ENCODE data around the gene GRM4. TPM values are rescaled to one million over a fixed set of nuclear protein-coding genes. Genes with fewer than 3 reads are reported as not detected.

Gene GRM4
- total and polyA plus RNA-seq, 4 donors: 2.8 to 22.1 (median 15.2) TPM

DNA sequence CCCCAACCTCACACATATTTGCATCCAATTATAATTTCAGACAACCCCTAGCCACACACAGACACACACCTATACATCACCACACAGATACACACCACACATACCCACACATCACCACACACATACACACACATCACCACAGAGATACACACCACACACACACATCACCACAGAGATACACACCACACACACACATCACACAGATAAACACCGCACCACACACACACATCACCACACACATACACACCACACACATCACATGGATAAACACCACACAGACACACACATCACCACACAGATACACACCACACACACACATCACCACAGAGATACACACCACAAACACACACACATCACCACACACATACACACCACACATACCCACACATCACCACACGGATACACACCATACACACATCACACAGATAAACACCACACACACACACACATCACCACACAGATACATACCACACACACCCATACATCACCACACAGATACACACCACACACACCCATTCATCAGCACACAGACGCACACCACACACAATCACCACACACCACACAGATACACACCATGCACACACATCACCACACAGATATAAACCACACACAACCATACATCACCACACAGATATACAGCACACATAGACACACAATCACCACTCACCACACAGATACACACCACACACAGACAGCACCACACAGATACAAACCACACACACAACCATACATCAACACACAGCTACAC, 74.6 kb downstream of the GRM4 start:
- no peak overlapping the region for H3K4me3 ChIP-seq (ENCODE audit: low read depth, low read length)
- H3K27me3 ChIP-seq (ENCODE audit: control insufficient read depth, insufficient read depth, low read length): no peaks in the 10 kb centered on the region
- peaks cover 26% of the 10 kb centered on the region for H3K4me1 ChIP-seq (ENCODE audit: control insufficient read depth, insufficient read depth, low read length)
- no peak overlapping the region for H3K27ac ChIP-seq (ENCODE audit: low read depth, low read length)
- peaks cover 3% of the 10 kb centered on the region for H3K36me3 ChIP-seq (ENCODE audit: control insufficient read depth, insufficient read depth, low read length)
- H3K9me3 ChIP-seq (ENCODE audit: control insufficient read depth, insufficient read depth, low read length): no peaks in the 10 kb centered on the region
- DNase-seq (ENCODE audit: low read depth in 4 of 6, low spot score in 6 of 6): no peak
- WGBS (ENCODE audit: insufficient coverage): 100% methylated on average over 3 of the region's 3 CpGs

DNA sequence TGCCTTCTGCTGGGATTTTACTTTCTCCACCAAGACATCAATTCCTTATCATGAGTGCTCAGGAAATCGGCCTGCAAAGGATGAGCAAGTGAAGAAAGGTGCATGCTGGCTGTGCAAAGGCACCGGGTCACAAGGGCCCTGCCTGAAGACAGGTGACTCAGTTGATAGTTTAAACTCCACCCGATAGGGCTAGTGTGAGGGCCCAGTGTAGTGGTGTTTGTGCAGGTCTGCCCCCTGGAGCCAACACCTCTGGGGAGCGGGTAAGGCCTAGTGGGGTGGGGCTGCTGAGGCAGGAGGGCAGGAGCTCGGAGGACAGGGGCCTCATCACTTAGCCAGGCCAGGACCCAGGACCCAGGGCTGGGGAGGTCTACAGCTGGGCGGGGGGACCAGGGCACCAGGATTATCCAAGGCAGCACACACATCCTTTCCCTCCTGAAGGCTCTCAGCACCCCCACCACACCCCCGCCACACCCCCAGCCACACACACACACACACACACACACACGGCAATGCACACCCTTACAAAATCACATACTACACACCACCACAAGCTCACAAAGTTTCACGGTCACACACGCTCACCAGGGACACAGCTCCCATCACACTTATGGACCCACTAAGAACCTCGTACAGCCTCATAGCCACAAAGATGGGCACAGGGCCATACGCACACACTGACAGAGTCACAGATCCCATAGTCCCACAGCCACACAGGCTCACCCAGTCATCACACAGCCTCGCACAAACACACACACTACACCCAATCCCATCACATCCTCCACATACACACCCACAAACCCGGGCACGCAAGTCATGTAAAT, 75.4 kb downstream of the GRM4 start:
- 83% methylated on average over 13 of the region's 15 CpGs for WGBS (ENCODE audit: insufficient coverage)
- no peak for DNase-seq (ENCODE audit: low read depth in 4 of 6, low spot score in 6 of 6)
- H3K4me3 ChIP-seq (ENCODE audit: low read depth, low read length): no peak overlapping the region
- no peaks in the 10 kb centered on the region for H3K9me3 ChIP-seq (ENCODE audit: control insufficient read depth, insufficient read depth, low read length)
- H3K36me3 ChIP-seq (ENCODE audit: control insufficient read depth, insufficient read depth, low read length): peaks cover 3% of the 10 kb centered on the region
- H3K27ac ChIP-seq (ENCODE audit: low read depth, low read length): no peak overlapping the region
- no peaks in the 10 kb centered on the region for H3K27me3 ChIP-seq (ENCODE audit: control insufficient read depth, insufficient read depth, low read length)
- peaks cover 28% of the 10 kb centered on the region for H3K4me1 ChIP-seq (ENCODE audit: control insufficient read depth, insufficient read depth, low read length)

DNA sequence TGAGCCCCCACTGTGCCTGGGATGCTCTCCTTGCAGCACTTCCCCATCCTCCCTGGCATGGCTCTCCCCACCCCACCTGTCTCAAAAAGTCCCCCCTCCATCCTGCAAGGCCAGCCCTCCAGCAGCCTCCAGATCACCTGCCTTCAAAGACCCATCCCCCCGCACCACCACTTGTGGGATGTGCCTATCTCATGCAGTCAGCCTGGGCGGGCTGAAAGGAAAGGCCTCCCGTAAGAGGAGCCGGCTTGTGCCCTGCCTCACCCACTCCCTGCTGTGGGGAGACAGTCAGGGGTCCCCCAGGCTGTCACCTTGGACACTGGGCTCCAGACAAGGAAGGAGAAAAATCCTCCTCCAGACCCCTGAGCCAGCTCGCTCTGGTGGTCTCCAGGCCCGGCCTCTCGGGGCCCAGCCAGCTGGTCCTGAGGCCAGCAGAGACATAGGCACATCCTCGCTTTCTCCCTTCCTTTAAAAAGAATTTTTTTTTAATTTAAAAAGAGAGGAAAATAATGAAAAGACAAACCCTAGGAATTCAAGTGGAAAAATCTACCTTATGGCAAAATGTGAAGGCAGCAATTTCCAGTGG, 77.3 kb downstream of the GRM4 start:
- Histone ChIP-seq H3K9me3 (ENCODE audit: control insufficient read depth, insufficient read depth, low read length) (no peaks in the 10 kb centered on the region), H3K4me1 (ENCODE audit: control insufficient read depth, insufficient read depth, low read length) (peaks cover 26% of the 10 kb centered on the region), H3K4me3 (ENCODE audit: low read depth, low read length) (no peak overlapping the region), H3K27ac (ENCODE audit: low read depth, low read length) (no peak overlapping the region), H3K36me3 (ENCODE audit: control insufficient read depth, insufficient read depth, low read length) (peaks cover 3% of the 10 kb centered on the region), H3K27me3 (ENCODE audit: control insufficient read depth, insufficient read depth, low read length) (peaks cover 3% of the 10 kb centered on the region)
- DNase-seq (ENCODE audit: low read depth in 4 of 6, low spot score in 6 of 6): no peak
- WGBS (ENCODE audit: insufficient coverage): 33% methylated on average over 4 of the region's 8 CpGs

DNA sequence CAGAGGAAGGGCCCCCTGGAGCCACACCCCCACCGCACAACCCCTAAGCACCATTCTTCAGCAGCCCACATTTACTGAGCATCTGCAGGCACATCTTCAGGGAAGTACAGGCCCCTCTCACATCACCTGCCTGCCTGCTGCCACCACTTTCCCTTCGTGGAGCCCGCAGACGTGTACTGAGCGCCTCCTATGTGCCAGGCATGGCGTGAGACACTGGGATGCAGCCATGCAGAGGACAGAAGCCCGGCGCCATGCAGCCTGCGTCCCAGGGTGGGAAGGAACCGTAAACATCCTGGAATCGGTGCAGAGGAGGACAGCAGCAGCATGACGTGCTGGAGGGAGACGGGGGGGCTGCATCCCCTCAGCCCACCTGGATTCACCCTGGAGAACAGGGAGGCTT, 78.1 kb downstream of the GRM4 start:
- DNase-seq (ENCODE audit: low read depth in 4 of 6, low spot score in 6 of 6): peak in 1 of 6 donors; percentile 65
- H3K4me3 ChIP-seq (ENCODE audit: low read depth, low read length): no peak overlapping the region
- H3K27me3 ChIP-seq (ENCODE audit: control insufficient read depth, insufficient read depth, low read length): peaks cover 3% of the 10 kb centered on the region
- no peak overlapping the region for H3K27ac ChIP-seq (ENCODE audit: low read depth, low read length)
- peaks cover 25% of the 10 kb centered on the region for H3K4me1 ChIP-seq (ENCODE audit: control insufficient read depth, insufficient read depth, low read length)
- H3K9me3 ChIP-seq (ENCODE audit: control insufficient read depth, insufficient read depth, low read length): no peaks in the 10 kb centered on the region
- WGBS (ENCODE audit: insufficient coverage): 52% methylated on average over 13 of the region's 13 CpGs
- H3K36me3 ChIP-seq (ENCODE audit: control insufficient read depth, insufficient read depth, low read length): peaks cover 6% of the 10 kb centered on the region

DNA sequence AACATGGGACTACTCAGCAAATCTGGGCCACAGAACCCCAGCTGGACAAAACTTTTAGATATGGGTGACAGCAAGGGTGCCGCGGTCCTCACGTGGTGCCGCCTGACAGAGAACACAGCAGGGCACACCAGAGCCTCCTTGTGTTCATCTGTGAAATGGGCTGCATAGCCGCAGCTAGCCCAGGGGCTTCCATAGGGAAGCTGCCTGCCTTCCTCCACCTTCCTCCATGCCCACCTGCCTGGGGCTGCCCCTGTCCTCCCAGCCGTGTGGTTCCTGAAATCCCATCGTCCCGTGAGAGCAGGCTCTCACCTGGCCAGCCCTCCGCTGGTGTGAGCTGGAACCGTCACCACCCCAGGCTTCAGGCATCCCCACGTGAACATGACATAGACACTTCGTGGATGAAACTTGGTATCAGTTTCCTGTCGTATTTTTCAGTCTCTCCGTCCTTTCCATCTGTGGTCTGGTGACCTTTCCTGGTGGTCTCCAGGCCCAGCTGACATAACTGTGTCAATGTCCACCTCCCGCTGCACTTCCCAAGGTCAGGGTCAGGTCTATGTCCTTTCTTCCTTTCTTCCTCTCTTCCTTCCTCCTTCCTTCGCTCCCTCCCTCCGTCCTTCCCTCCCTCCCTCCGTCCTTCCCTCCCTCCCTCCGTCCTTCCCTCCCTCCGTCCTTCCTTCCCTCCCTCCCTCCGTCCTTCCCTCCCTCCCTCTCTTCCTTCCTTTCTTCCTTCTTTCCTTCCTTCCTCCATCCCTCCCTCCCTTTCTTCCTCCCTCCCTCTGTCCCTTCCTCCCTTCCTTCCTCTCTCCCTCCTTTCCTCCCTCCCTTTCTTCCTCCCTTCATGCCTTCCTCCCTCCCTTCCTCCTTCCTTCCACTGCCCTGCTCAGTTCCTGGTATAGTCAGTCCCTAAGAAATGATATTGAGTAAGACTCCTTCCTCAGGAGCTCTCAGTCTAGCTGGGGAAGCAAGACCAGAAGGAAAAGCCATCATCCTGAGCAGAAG, 78.8 kb downstream of the GRM4 start:
- Histone ChIP-seq H3K9me3 (ENCODE audit: control insufficient read depth, insufficient read depth, low read length) (no peaks in the 10 kb centered on the region), H3K4me3 (ENCODE audit: low read depth, low read length) (no peak overlapping the region), H3K27me3 (ENCODE audit: control insufficient read depth, insufficient read depth, low read length) (peaks cover 3% of the 10 kb centered on the region), H3K4me1 (ENCODE audit: control insufficient read depth, insufficient read depth, low read length) (peaks cover 25% of the 10 kb centered on the region), H3K36me3 (ENCODE audit: control insufficient read depth, insufficient read depth, low read length) (peaks cover 6% of the 10 kb centered on the region), H3K27ac (ENCODE audit: low read depth, low read length) (no peak overlapping the region)
- no peak for DNase-seq (ENCODE audit: low read depth in 4 of 6, low spot score in 6 of 6)
- 79% methylated on average over 19 of the region's 21 CpGs for WGBS (ENCODE audit: insufficient coverage)

DNA sequence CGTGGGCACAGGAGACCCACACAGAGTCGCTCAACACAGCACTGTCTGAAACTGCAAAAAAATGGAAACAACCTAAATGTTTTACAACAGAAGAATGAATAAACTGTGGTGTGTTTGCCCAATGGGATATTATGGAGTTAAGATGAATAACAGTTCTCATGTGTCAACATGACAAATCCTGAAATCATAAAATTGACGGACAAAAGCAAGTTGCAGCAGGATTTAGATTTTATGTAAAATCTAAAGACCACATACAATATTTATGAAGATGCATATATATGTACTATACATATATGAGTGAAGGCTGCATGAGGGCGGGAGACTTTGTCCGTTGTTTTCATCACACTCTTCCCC, 79.7 kb downstream of the GRM4 start:
- Histone ChIP-seq H3K27me3 (ENCODE audit: control insufficient read depth, insufficient read depth, low read length) (peaks cover 3% of the 10 kb centered on the region), H3K4me1 (ENCODE audit: control insufficient read depth, insufficient read depth, low read length) (peaks cover 25% of the 10 kb centered on the region), H3K4me3 (ENCODE audit: low read depth, low read length) (no peak overlapping the region), H3K9me3 (ENCODE audit: control insufficient read depth, insufficient read depth, low read length) (no peaks in the 10 kb centered on the region), H3K36me3 (ENCODE audit: control insufficient read depth, insufficient read depth, low read length) (peaks cover 9% of the 10 kb centered on the region), H3K27ac (ENCODE audit: low read depth, low read length) (no peak overlapping the region)
- WGBS (ENCODE audit: insufficient coverage): 58% methylated on average over 2 of the region's 5 CpGs
- DNase-seq (ENCODE audit: low read depth in 4 of 6, low spot score in 6 of 6): no peak

DNA sequence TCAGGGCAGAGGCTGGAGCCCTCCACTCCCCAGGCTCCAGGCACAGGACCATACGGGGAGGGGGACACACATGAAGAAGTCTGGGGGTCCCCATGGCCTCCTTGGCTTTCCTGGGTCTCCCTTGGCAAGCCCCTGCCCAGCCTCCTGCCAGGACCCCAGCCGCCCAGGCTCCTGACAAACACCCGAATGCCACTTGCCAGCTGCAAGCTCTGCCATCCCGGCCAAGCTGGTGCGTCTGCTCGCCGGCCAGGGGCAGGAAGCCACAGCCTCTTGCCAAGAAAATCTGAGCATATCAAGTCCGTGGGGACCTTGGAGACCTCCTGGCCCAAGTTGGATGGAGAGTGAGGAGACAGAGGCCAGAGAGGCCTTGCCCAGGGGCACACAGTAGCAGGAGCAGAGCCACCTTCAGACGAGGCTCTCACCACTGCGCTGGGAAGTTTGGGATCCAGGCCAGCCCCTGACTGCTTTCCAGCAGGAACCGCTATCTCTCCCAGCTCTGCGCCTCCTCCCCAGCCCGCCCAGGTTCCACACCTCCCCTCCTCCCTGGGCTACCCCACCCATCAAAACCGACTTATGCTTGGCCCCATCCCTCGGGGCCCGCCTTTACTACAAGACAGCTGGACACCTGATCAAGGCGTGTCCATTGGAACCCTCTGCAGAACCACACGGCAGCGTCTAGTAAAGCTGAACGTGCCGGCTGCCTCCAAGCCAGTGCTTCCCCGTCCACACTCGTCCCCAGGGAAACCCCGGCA, 80.2 kb downstream of the GRM4 start:
- peaks cover 10% of the 10 kb centered on the region for H3K36me3 ChIP-seq (ENCODE audit: control insufficient read depth, insufficient read depth, low read length)
- peaks cover 25% of the 10 kb centered on the region for H3K4me1 ChIP-seq (ENCODE audit: control insufficient read depth, insufficient read depth, low read length)
- peaks cover 3% of the 10 kb centered on the region for H3K27me3 ChIP-seq (ENCODE audit: control insufficient read depth, insufficient read depth, low read length)
- no peak overlapping the region for H3K27ac ChIP-seq (ENCODE audit: low read depth, low read length)
- DNase-seq (ENCODE audit: low read depth in 4 of 6, low spot score in 6 of 6): peak in 2 of 6 donors; percentile 53 to 77
- no peak overlapping the region for H3K4me3 ChIP-seq (ENCODE audit: low read depth, low read length)
- 44% methylated on average over 21 of the region's 24 CpGs for WGBS (ENCODE audit: insufficient coverage)
- H3K9me3 ChIP-seq (ENCODE audit: control insufficient read depth, insufficient read depth, low read length): no peaks in the 10 kb centered on the region

DNA sequence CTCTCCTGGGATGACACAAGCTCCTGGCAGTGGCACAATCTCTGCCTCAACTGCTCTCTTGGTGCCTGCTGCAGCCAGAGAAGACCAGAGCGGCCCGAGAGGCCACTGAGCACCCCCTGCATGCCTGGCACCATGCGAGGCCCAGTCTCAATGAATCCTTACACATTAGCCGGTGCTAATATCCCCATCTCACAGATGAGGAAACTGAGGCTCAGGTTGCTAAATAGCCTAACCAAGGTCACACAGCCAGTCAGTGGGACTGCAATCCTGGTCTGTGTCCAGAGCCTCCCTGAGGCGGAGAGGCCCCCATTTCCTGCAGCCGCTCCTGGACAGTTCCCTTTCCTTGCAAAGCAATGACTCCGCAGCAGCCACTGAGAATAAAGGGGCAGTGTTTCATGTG, 81.2 kb downstream of the GRM4 start:
- DNase-seq (ENCODE audit: low read depth in 4 of 6, low spot score in 6 of 6): no peak
- Histone ChIP-seq H3K9me3 (ENCODE audit: control insufficient read depth, insufficient read depth, low read length) (no peaks in the 10 kb centered on the region), H3K27ac (ENCODE audit: low read depth, low read length) (no peak overlapping the region), H3K4me1 (ENCODE audit: control insufficient read depth, insufficient read depth, low read length) (peaks cover 23% of the 10 kb centered on the region), H3K4me3 (ENCODE audit: low read depth, low read length) (no peak overlapping the region), H3K36me3 (ENCODE audit: control insufficient read depth, insufficient read depth, low read length) (peaks cover 16% of the 10 kb centered on the region), H3K27me3 (ENCODE audit: control insufficient read depth, insufficient read depth, low read length) (peaks cover 3% of the 10 kb centered on the region)
- WGBS (ENCODE audit: insufficient coverage): 80% methylated on average over 5 of the region's 7 CpGs
